HEK293 (cell line): ENCODE results near the gene ECM2.

Source experiments
- CTCF ChIA-PET: fragments of 350-600 bp; formaldehyde crosslinking; extraction: SDS; loops from one replicate; lab custom pipeline; 2021; ENCODE audit warnings: antibody characterized with exemption; lab: Yijun Ruan, JAX
- POLR2A ChIA-PET: fragments of 300-600 bp; formaldehyde crosslinking; extraction: SDS; loops from one replicate; lab custom pipeline; 2020; ENCODE audit warnings: antibody characterized with exemption, inconsistent platforms; lab: Yijun Ruan, JAX
- H3K27ac ChIP-seq: fragments of 200-500 bp; sonication (Bioruptor generic); 2 replicates; pipeline ENCODE4 v1.5.1; 2014; ENCODE audit warnings: low read depth, low read length, control low read depth, inconsistent platforms; ENCODE audit errors: extremely low read depth
- H3K36me3 ChIP-seq, 2 experiments: fragments of 200-500 bp in 1 of 2; sonication (Bioruptor generic) in 1 of 2; 1 replicate in 1 of 2; 2 replicates in 1 of 2; pipeline ENCODE4 v1.5.1; 2014 to 2017; ENCODE audit warnings: inconsistent platforms in 2 of 2, low read length in 2 of 2; ENCODE audit not compliant: control insufficient read depth in 2 of 2, insufficient read depth in 1 of 2
- H3K4me1 ChIP-seq: fragments of 200-500 bp; sonication (Bioruptor generic); 2 replicates; pipeline ENCODE4 v1.5.1; 2014; ENCODE audit warnings: mild to moderate bottlenecking, low read length, inconsistent platforms; ENCODE audit not compliant: control insufficient read depth, insufficient read depth
- H3K4me3 ChIP-seq: 2 replicates; pipeline ENCODE4 v1.5.1; 2011; ENCODE audit warnings: low read depth, mild to moderate bottlenecking, control low read depth, low read length, moderate library complexity
- H3K9me3 ChIP-seq: fragments of 200-500 bp; sonication (Bioruptor generic); 2 replicates; pipeline ENCODE4 v1.5.1; 2014; ENCODE audit warnings: low read depth, low read length, inconsistent platforms; ENCODE audit not compliant: control insufficient read depth, insufficient read depth
- MEIS1 ChIP-seq: sonication (generic); formaldehyde crosslinking; IDR thresholded peaks from 2 replicates; pipeline ENCODE4 v1.8.1; 2022; ENCODE audit warnings: missing genetic modification reagents, mild to moderate bottlenecking, borderline replicate concordance
- SP3 ChIP-seq: fragments of 450-650 bp; formaldehyde crosslinking; IDR thresholded peaks from 2 replicates; pipeline ENCODE4 v1.5.1; 2016; ENCODE audit warnings: missing biosample characterization, missing genetic modification characterization
- ZBTB17 ChIP-seq: fragments of 450-650 bp; formaldehyde crosslinking; IDR thresholded peaks from 2 replicates; pipeline ENCODE4 v1.5.1; 2016; ENCODE audit warnings: missing biosample characterization, missing genetic modification characterization
- ZBTB8A ChIP-seq: fragments of 450-650 bp; formaldehyde crosslinking; IDR thresholded peaks from 2 replicates; pipeline ENCODE4 v1.5.1; 2016; ENCODE audit warnings: missing biosample characterization, missing genetic modification characterization
- ZFHX2 ChIP-seq: fragments of 450-650 bp; formaldehyde crosslinking; conservative IDR thresholded peaks from 2 replicates; pipeline ENCODE4 v1.5.1; 2016; ENCODE audit warnings: missing biosample characterization, missing genetic modification characterization
- ZNF112 ChIP-seq: fragments of 450-650 bp; formaldehyde crosslinking; IDR thresholded peaks from 2 replicates; pipeline ENCODE4 v1.5.0; 2017; ENCODE audit warnings: missing biosample characterization, missing genetic modification characterization
- ZNF121 ChIP-seq: fragments of 450-650 bp; formaldehyde crosslinking; IDR thresholded peaks from 2 replicates; pipeline ENCODE4 v1.5.1; 2016; ENCODE audit warnings: missing biosample characterization, missing genetic modification characterization
- ZNF155 ChIP-seq: fragments of 450-650 bp; formaldehyde crosslinking; IDR thresholded peaks from 2 replicates; pipeline ENCODE4 v1.5.1; 2016; ENCODE audit warnings: missing biosample characterization, missing genetic modification characterization
- ZNF174 ChIP-seq: fragments of 450-650 bp; formaldehyde crosslinking; IDR thresholded peaks from 2 replicates; pipeline ENCODE4 v1.5.0; 2017; ENCODE audit warnings: missing biosample characterization, mild to moderate bottlenecking, missing genetic modification characterization
- ZNF202 ChIP-seq: fragments of 450-650 bp; formaldehyde crosslinking; IDR thresholded peaks from 2 replicates; pipeline ENCODE4 v1.5.1; 2016; ENCODE audit warnings: missing biosample characterization, missing genetic modification characterization, borderline replicate concordance
- ZNF248 ChIP-seq: fragments of 450-650 bp; formaldehyde crosslinking; IDR thresholded peaks from 2 replicates; pipeline ENCODE4 v1.5.1; 2017; ENCODE audit warnings: missing biosample characterization, missing genetic modification characterization
- ZNF266 ChIP-seq: fragments of 450-650 bp; formaldehyde crosslinking; IDR thresholded peaks from 2 replicates; pipeline ENCODE4 v1.5.1; 2016; ENCODE audit warnings: missing biosample characterization, missing genetic modification characterization, low read depth
- ZNF302 ChIP-seq: fragments of 450-650 bp; formaldehyde crosslinking; IDR thresholded peaks from 2 replicates; pipeline ENCODE4 v1.5.1; 2016; ENCODE audit warnings: missing biosample characterization, missing genetic modification characterization, low read depth
- ZNF335 ChIP-seq: fragments of 450-650 bp; formaldehyde crosslinking; conservative IDR thresholded peaks from 2 replicates; pipeline ENCODE4 v1.5.1; 2016; ENCODE audit warnings: missing biosample characterization, missing genetic modification characterization
- ZNF354C ChIP-seq: fragments of 450-650 bp; formaldehyde crosslinking; IDR thresholded peaks from 2 replicates; pipeline ENCODE4 v1.5.1; 2016; ENCODE audit warnings: missing biosample characterization, missing genetic modification characterization, low read depth, borderline replicate concordance
- ZNF404 ChIP-seq: fragments of 450-650 bp; formaldehyde crosslinking; IDR thresholded peaks from 2 replicates; pipeline ENCODE4 v1.5.1; 2017; ENCODE audit warnings: missing biosample characterization, missing genetic modification characterization
- ZNF423 ChIP-seq: fragments of 450-650 bp; formaldehyde crosslinking; IDR thresholded peaks from 2 replicates; pipeline ENCODE4 v1.5.1; 2016; ENCODE audit warnings: missing biosample characterization, missing genetic modification characterization
- ZNF426 ChIP-seq: fragments of 450-650 bp; formaldehyde crosslinking; IDR thresholded peaks from 2 replicates; pipeline ENCODE4 v1.5.1; 2017; ENCODE audit warnings: missing biosample characterization, missing genetic modification characterization, mild to moderate bottlenecking, inconsistent platforms, moderate library complexity
- ZNF549 ChIP-seq: fragments of 450-650 bp; IDR thresholded peaks from 2 replicates; pipeline ENCODE4 v1.5.1; 2018; ENCODE audit warnings: missing biosample characterization, missing genetic modification characterization, mild to moderate bottlenecking, inconsistent platforms, moderate library complexity
- ZNF660 ChIP-seq: fragments of 450-650 bp; IDR thresholded peaks from 2 replicates; pipeline ENCODE4 v1.5.1; 2018; ENCODE audit warnings: missing biosample characterization, mild to moderate bottlenecking, missing genetic modification characterization
- ZNF677 ChIP-seq: fragments of 450-650 bp; IDR thresholded peaks from 2 replicates; pipeline ENCODE4 v1.5.0; 2018; ENCODE audit warnings: missing biosample characterization, mild to moderate bottlenecking, missing genetic modification characterization, moderate library complexity
- ZNF785 ChIP-seq: fragments of 450-650 bp; formaldehyde crosslinking; IDR thresholded peaks from 2 replicates; pipeline ENCODE4 v1.5.1; 2016; ENCODE audit warnings: missing biosample characterization, missing genetic modification characterization
- TF ChIP-seq, protein P1 (sequence below): fragments of 450-650 bp; formaldehyde crosslinking; IDR thresholded peaks from 2 replicates; pipeline ENCODE4 v1.5.1; 2016; ENCODE audit warnings: missing biosample characterization, missing genetic modification characterization
- TF ChIP-seq, protein P2 (sequence below): fragments of 450-650 bp; formaldehyde crosslinking; IDR thresholded peaks from 2 replicates; pipeline ENCODE4 v1.5.1; 2017; ENCODE audit warnings: missing biosample characterization, missing genetic modification characterization
- TF ChIP-seq, protein P3 (sequence below): fragments of 450-650 bp; formaldehyde crosslinking; IDR thresholded peaks from 2 replicates; pipeline ENCODE4 v1.5.1; 2016; ENCODE audit warnings: missing biosample characterization, missing genetic modification characterization
- TF ChIP-seq, protein P4 (sequence below): fragments of 450-650 bp; formaldehyde crosslinking; IDR thresholded peaks from 2 replicates; pipeline ENCODE4; 2016; ENCODE audit warnings: missing biosample characterization, missing genetic modification characterization

Gene ECM2

DNA sequence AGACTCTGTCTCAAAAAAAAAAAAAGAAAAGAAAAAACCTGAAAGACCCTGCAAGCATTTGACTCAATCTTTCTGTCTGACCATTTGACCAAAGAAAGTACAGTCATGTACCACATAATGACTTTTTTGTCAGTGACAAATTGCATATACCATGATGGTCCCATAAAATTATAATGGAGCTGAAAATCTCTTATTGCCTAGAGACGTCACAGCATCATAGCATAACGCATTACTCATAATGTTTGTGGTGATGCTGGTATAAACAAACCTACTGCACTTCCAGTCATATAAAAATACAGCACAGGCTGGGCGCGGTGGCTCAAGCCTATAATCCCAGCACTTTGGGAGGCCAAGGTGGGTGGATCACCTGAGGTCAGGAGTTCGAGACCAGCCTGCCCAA, 10.5 kb downstream of the ECM2 start:
- TF ChIP-seq ZNF266 (no peak), ZNF354C (tag by site-specific recombination) (no peak), ZBTB8A (no peak), ZNF404 (tag by site-specific recombination) (no peak), ZNF549 (tag by site-specific recombination) (no peak), MEIS1 (CRISPR knock-in tag) (no peak), ZNF677 (tag by site-specific recombination) (no peak), ZNF202 (tag by site-specific recombination) (no peak)
- Histone ChIP-seq H3K4me1 (no peaks in the 10 kb centered on the region), H3K27ac (no peak overlapping the region), H3K9me3 (no peaks in the 10 kb centered on the region), H3K36me3 (no peaks in the 10 kb centered on the region), H3K4me3 (no peak overlapping the region)
- ChIA-PET CTCF (interaction anchor here (0.6 kb wide), 1 partner anchor 15 kb away, joined by 3 read pairs; no protein-coding TSS in a partner anchor), POLR2A (no interaction called here)

DNA sequence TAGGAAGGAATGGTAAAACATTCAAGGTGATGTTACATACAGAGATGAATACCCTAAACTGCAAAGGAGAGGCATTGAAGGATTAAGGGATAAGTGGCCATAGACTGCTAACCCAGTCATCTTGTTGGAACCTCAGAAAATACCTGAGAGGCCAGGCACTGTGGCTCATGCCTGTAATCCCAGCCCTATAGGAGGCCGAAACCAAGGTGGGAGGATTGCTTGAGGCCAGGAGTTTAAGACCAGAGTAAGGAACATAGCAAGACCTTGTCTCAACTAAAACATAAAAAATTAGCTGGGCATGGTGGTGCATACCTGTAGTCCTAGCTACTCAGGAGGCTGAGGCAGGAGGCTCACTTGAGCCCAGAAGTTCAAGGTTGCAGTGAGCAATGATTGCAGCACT, 10.9 kb downstream of the ECM2 start:
- CTCF ChIA-PET: no interaction called here
- no peak overlapping the region for H3K4me3 ChIP-seq

DNA sequence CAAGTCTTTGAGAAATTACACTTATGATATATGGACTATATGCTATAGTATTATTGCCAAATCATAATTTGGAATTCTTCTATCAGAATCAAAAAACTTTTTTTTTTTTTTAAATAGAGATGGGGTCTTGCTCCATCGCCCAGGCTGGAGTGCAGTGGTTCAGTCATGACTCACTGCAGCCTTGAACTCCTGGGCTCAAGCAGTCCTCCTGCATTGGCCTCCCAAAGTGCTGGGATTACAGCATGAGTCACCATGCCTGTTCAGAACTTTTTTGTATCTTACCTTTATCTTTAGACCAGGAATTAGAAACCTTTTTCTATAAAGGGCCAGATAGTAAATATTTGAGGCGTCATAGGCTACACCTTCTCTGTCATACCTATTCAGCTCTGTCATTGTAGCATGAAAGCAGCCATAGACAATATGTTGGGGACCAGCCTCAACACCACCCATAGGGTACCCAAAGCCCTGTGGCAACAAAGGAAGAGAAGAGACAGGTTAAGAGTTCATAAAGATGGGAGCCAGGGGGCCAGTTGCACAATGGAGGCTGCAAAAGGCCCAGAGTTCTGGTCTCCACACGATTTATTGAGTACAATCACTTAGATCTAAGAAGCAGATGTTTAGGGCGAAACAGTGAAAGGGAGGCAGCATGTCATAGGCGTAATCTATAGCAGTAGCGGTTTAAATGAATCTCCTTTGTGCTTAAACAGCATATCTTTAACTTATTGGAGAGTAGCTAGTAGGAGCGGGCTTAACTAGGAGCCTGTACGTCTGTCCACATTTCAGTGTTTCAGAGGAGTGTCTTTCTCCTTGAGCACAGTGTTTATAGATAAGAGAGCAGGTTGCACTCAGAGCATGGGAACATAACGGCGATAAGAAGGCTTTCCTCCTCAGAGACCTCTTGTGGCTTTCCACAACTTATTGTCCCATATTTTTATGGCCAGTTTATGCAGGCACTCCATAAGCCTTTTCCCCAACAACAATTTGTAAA, 12.5 kb downstream of the ECM2 start:
- POLR2A ChIA-PET: no interaction called here
- Histone ChIP-seq H3K36me3 (no peaks in the 10 kb centered on the region), H3K4me1 (no peaks in the 10 kb centered on the region), H3K27ac (no peak overlapping the region), H3K4me3 (no peak overlapping the region), H3K9me3 (no peaks in the 10 kb centered on the region)
- CTCF ChIA-PET: no interaction called here
- TF ChIP-seq, protein P1, sequence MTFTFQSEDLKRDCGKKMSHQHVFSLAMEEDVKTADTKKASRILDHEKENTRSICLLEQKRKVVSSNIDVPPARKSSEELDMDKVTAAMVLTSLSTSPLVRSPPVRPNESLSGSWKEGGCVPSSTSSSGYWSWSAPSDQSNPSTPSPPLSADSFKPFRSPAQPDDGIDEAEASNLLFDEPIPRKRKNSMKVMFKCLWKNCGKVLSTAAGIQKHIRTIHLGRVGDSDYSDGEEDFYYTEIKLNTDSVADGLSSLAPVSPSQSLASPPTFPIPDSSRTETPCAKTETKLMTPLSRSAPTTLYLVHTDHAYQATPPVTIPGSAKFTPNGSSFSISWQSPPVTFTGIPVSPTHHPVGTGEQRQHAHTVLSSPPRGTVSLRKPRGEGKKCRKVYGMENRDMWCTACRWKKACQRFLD (tag by site-specific recombination): no peak
- TF ChIP-seq ZBTB17 (tag by site-specific recombination) (no peak), ZNF174 (tag by site-specific recombination) (no peak), SP3 (no peak), ZNF660 (no peak), ZNF155 (tag by site-specific recombination) (no peak), ZNF302 (tag by site-specific recombination) (no peak), ZNF423 (no peak), ZFHX2 (tag by site-specific recombination) (no peak), ZNF121 (tag by site-specific recombination) (no peak), ZNF335 (tag by site-specific recombination) (no peak), ZNF785 (tag by site-specific recombination) (no peak), ZNF426 (no peak), ZNF112 (no peak)
- TF ChIP-seq, protein P2, sequence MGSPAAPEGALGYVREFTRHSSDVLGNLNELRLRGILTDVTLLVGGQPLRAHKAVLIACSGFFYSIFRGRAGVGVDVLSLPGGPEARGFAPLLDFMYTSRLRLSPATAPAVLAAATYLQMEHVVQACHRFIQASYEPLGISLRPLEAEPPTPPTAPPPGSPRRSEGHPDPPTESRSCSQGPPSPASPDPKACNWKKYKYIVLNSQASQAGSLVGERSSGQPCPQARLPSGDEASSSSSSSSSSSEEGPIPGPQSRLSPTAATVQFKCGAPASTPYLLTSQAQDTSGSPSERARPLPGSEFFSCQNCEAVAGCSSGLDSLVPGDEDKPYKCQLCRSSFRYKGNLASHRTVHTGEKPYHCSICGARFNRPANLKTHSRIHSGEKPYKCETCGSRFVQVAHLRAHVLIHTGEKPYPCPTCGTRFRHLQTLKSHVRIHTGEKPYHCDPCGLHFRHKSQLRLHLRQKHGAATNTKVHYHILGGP (tag by site-specific recombination): no peak
- TF ChIP-seq, protein P3, sequence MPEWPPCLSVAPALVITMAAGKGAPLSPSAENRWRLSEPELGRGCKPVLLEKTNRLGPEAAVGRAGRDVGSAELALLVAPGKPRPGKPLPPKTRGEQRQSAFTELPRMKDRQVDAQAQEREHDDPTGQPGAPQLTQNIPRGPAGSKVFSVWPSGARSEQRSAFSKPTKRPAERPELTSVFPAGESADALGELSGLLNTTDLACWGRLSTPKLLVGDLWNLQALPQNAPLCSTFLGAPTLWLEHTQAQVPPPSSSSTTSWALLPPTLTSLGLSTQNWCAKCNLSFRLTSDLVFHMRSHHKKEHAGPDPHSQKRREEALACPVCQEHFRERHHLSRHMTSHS (tag by site-specific recombination): no peak

More for the DNA sequence above, 10.9 kb downstream of the ECM2 start:
- Histone ChIP-seq H3K4me1 (no peaks in the 10 kb centered on the region), H3K9me3 (no peaks in the 10 kb centered on the region), H3K36me3 (no peaks in the 10 kb centered on the region)
- POLR2A ChIA-PET: no interaction called here
- no peak for TF ChIP-seq ZNF248 (tag by site-specific recombination)
- TF ChIP-seq, protein P4, sequence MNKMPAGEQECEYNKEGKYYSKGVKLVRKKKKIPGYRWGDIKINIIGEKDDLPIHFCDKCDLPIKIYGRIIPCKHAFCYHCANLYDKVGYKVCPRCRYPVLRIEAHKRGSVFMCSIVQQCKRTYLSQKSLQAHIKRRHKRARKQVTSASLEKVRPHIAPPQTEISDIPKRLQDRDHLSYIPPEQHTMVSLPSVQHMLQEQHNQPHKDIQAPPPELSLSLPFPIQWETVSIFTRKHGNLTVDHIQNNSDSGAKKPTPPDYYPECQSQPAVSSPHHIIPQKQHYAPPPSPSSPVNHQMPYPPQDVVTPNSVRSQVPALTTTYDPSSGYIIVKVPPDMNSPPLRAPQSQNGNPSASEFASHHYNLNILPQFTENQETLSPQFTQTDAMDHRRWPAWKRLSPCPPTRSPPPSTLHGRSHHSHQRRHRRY (tag by site-specific recombination): no peak
- TF ChIP-seq, all 188 proteins: peak for 0
- H3K27ac ChIP-seq: no peak overlapping the region
